NCI-H82 (cell line): ENCODE results near the gene CDYL.
A peak's percentile ranks its signal among the peaks of the same experiment; 100 is the strongest.

Experiments used
- DNase-seq: peaks from one replicate; lab custom pipeline; 2025; lab: John Stamatoyannopoulos, UW

The CDYL gene

DNA sequence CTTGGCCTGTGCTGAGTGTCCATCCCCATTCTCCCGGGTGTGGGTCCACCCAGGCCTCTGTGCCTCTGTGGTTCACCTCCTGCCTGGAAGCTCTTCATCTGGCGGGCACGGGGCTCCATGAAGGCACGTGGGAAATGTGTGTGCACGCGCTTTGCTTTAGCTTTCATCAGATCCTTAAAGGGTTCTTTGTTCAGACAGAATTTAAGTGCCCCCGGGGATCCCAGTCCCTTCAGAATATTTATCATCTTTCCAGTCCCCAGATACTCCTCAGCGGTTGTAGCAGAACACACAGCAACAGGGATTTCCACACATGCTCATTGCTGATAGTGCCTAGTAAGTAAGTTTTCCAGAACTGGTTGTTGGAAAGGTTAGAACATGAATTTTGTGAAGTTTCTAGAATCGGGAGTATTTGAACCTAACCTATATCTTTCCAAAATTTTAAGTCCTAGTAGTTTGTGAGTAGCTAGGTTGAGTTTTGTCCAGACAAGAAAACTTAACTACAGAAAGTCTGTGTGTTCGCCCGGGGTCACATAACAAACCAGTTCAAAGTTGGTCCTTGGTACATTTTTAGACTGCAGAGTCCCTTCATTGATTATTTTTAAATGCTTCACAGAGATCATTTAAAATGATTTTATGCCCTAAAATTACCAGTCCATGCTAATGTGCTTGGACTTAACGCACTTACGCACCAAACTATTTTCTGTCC, 159.9 kb downstream of the CDYL start:
- no peak for DNase-seq

- peak; percentile 52 for DNase-seq
These were observed 160.5 kb downstream of the CDYL start for GRCh38 chr6:4936681-4937041.

GRCh38 chr6:4937414-4937813, 161.2 kb downstream of the CDYL start:
- no peak for DNase-seq

DNA sequence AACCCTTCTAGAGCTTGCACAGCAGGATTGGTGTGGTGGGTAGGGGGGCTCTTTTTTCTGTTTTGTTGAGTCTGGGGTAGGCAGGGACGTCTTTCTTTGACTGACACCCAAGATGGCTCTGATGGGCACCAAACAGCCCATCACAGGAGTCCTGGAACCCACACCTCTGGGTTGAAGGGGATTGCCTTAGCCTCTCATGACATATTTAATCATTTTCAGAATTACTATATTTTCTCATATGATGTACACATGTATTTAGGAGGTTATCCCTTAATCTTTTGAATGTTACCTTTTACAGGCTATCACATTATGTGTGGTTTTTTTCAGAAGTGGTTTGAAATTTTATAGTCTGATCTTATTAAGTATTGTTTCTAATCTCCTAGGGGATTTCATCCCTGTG, 163.0 kb downstream of the CDYL start:
- no peak for DNase-seq

- DNase-seq, result no peak
These were observed 164.2 kb downstream of the CDYL start for GRCh38 chr6:4940416-4940815.

- DNase-seq, result peak; percentile 44
These were observed 165.8 kb downstream of the CDYL start for GRCh38 chr6:4941782-4942672.

DNA sequence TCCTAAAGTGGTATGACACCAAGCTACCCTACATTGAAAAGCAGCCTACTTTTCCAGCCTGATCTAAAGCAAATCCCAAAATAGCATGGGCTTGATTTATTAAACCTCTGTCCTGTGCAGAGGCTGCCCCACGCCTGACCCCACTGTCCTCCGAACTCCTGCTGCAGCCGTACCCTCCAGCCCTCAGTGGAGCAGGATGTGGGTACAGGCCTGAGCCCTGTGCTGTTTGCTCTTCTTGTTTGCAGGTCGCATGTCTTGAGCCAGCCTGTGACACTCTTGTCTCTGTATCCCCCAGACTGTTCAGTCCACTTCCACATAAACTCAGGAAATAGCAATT, 166.4 kb downstream of the CDYL start:
- DNase-seq, result no peak

GRCh38 chr6:4943716-4944115, 167.5 kb downstream of the CDYL start:
- DNase-seq, result no peak

GRCh38 chr6:4944325-4944724, 168.1 kb downstream of the CDYL start:
- DNase-seq, result no peak

DNA sequence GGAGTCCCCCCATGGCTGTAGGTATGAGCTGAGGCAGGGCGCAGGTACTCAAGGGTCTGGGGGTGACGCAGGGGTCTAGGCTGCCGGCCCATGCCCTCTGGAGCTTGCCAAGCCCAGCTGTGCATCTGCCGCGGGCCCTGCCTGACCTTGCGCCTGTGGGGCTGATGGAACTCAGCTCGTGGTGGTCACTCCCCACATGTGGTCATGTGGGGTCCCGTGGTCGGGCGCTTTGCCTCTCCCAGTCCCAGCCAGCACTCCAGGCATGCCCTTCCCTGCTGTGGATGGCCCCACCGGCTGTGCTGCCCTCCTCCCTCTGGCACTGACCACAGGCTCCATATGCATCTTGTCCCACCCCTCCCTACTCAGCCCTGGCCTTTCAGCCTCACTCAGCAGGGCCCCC, 170.3 kb downstream of the CDYL start:
- DNase-seq, result no peak

DNA sequence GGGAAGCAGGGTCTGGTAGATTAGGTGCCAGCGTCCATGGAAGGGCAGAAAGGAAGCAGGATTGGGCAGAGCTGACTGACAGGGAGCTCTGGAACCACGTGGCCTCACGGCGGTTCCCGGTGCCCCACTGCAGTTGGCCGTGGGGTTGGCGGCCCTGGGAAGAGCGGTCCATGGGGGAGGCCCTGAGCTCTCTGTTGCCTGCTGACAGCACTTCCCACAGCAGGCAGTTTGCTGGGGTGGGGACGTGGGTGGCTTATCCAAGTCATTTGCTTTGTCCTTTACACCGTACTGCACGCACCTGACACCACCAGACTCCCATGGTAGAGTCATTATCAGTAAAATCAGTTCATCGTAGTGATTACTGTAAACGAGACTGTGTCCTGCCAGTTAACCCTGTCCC, 171.5 kb downstream of the CDYL start:
- no peak for DNase-seq

GRCh38 chr6:4948781-4949450, 172.7 kb downstream of the CDYL start:
- no peak for DNase-seq

GRCh38 chr6:4950076-4950475, 173.9 kb downstream of the CDYL start:
- no peak for DNase-seq

DNA sequence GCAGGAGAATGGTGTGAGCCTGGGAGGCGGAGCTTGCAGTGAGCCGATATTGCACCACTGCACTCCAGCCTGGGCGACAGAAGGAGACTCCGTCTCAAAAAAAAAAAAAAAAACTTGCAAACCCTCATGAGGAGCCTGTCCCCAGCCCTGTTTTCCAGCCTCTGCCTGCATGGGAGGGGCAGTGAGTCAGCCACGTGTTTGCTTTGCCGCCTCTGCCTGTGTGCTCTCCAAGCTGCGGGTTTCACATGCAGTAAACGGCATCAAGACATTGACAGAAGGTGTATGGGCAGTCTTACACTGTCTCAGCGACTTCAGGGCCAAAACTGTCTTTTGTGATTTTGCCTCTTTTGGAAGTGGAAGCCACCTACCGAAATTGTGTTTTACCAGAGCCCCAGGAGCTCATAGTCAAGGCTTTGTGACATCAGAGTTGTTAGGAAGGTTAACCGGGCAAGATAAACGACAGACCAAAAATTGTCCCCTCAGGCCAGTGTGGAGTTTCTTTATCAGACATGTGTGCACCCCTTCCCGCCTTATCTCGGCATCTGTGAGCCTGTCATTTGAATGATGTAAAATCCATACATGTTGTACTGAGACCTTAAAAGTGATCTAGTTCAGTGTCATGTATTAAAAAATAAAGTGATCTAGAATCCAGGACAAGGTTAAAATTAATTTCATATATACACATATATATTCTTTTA, 174.8 kb downstream of the CDYL start:
- no peak for DNase-seq

DNA sequence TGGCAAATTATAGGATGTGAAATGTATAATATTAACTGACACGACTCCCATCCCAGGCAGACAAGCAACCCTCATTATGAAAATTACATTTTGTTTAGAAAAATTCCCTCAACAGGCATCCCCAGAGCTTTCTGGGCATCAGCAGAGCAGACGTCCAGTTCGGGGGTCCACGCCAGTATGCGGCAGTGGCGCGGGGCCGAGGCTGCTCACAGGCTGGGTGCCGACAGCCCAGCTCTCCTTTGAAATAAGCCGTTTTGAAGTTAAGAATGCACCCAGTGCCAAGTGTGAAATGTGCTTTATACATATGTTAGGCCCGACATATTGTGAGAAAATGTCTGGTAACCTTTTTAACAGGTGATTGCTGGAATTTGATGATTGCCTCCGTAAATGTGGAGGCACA, 177.2 kb downstream of the CDYL start:
- DNase-seq, result no peak

DNA sequence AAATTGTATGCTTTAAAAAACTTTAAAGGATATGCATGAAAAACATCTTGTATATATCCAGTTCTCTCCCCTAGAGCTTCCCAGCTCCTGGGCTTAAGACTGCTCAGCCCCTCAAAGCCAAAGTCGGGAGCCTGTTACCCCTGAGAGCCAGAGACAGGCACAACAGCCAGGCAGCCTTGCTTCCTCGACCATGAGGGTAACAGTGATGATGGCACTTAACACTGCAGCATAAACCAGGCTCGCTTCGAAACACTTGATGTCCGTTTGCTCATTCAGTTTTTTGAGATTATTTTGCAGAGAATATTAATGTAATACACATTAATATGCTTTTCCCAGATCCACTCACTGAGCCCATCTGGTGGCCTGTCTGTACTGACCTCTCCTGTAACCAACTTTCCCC, 180.4 kb downstream of the CDYL start:
- DNase-seq, result no peak

GRCh38 chr6:4957521-4958231, 181.5 kb downstream of the CDYL start:
- DNase-seq, result peak; percentile 44

- no peak for DNase-seq
These were observed 182.4 kb downstream of the CDYL start for GRCh38 chr6:4958624-4959023.

DNA sequence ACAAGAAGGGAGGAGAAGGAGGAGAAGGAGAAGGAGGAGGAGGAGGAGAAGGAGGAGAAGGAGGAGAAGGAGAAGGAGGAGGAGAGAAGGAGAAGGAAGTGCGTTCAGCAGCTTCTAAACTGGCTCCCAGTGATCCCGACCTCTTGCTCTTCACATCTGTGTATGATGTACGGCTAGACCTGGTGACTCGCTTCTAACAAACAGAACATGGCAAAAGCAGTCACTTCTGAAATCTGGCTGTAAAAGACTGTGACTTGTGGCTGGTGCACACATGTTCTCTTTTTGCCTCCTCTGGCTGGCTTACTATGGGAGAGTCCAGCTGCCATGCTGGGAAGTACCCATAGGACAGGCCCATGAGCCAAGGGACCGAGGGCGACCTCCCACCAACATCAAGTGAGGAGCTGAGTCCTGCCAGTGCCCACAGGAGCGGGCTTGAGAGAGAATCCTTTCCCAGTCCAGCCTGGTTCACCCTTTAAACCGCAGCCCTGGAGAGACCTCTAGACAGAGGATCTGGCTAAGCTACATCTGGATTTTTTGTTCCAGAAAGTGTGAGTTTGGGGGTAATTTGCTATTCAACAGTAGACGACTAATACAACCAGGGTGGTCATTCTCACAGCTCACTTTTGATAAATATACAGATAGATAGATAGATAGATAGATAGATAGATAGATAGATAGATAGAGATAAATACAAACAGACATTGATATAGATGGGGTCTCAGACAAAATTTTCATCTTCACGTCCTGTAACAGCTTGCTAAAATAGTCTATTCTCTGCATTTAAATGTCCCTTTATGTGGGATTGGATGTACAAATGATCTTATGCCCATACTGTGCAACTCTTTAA, 185.3 kb downstream of the CDYL start:
- no peak for DNase-seq

GRCh38 chr6:4962905-4963304, 186.7 kb downstream of the CDYL start:
- no peak for DNase-seq
